Motor neuron (in vitro differentiated cells): ENCODE measurements around the gene GLI2. TPM values are rescaled to one million over a fixed set of nuclear protein-coding genes. Genes with fewer than 3 reads are reported as not detected.
A peak's percentile ranks its signal among the peaks of the same experiment; 100 is the strongest.

ENCODE experiments used
- ATAC-seq, 8 experiments: fragments of 200-7000 bp; cut with Tn5 transposase; replicated peaks in 6 of 8; 2 replicates each; pipeline ENCODE4 v1.8.0; 2021; ENCODE audit warnings: mild to moderate bottlenecking in 8 of 8, moderate library complexity in 8 of 8
- H3K27ac ChIP-seq, 2 donors: fragments of 250-450 bp; sonication (Bioruptor Pico); 2 replicates each; pipeline ENCODE4 v1.9.0; 2021; ENCODE audit warnings: antibody characterized with exemption in 2 of 2, mild to moderate bottlenecking in 2 of 2, moderate library complexity in 1 of 2
- H3K4me1 ChIP-seq, 2 donors: fragments of 250-450 bp; sonication (Bioruptor Pico); replicated peaks in 1 of 2; 2 replicates each; pipeline ENCODE4 v1.6.1; 2021; ENCODE audit warnings: antibody characterized with exemption in 2 of 2, mild to moderate bottlenecking in 2 of 2, moderate library complexity in 1 of 2
- H3K4me3 ChIP-seq, 5 donors: fragments of 250-450 bp; sonication (Bioruptor Pico); 2 replicates each; pipeline ENCODE4 v1.9.0; 2021; ENCODE audit warnings: antibody characterized with exemption in 5 of 5, mild to moderate bottlenecking in 5 of 5, moderate library complexity in 4 of 5
- WGBS, 10 experiments: fragments of 450-650 bp; shearing (Covaris generic); methylation state at CpG; one replicate each; pipeline ENCODE4 v1.0.0; 2022; 5-methylcytosine and 5-hydroxymethylcytosine counted together
- in situ Hi-C, 9 experiments: fragments of 400-800 bp; cut with MboI; loops; one replicate each; pipeline ENCODE4 v1.15.0; 2021; ENCODE audit warnings: low sequenced_read_pairs in 9 of 9, low pct_unique_long_range_greater_than_20kb in 2 of 9; ENCODE audit not compliant: unreplicated experiment in 9 of 9
- total RNA-seq, 8 experiments: library from RNA; unstranded; fragments of 300-600 nt; gene quantifications; 2 replicates each; pipeline versions ENCODE4 v1.2.3 to v1.2.4, GENCODE V29; 2022

GLI2 gene
- total RNA-seq, 8 experiments from 2014 or later, result 0.45 to 11.1 (median 2.8) TPM

DNA sequence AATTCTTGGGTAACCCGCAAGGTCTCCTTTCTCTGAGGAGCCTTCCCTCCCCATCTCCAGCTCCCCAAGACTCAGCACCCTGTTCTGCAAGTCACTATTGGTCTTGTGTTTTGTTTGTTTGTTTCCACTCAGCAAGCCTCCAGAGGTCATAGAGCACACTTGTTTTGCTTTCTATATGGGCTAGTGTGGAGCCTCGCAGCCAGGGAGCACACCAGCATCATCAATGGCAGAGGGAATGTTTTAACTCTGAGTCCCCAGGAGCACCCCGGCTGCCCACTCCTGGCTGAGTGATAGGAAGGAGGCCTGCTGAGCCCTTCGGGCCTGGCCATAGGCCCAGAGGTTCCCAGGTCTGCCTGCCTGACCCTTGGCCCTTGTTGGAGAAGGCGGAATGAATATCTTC lies 36.6 kb downstream of the GLI2 start:
- ATAC-seq, result peak in 1 of 8 experiments; percentile 3
- H3K4me1 ChIP-seq, result peaks cover 30 to 36% of the 10 kb centered on the region in 2 donors
- in situ Hi-C loops, result no loop called here
- H3K27ac ChIP-seq, result peak overlapping the region in 1 of 2 donors; percentile 73
- WGBS, 10 experiments, result 83 to 100% (median 100%) methylated on average over 1 to 2 of the region's 5 CpGs; no CpG with 5 or more reads in 5 of the 10 experiments
- H3K4me3 ChIP-seq, result no peak overlapping the region

DNA sequence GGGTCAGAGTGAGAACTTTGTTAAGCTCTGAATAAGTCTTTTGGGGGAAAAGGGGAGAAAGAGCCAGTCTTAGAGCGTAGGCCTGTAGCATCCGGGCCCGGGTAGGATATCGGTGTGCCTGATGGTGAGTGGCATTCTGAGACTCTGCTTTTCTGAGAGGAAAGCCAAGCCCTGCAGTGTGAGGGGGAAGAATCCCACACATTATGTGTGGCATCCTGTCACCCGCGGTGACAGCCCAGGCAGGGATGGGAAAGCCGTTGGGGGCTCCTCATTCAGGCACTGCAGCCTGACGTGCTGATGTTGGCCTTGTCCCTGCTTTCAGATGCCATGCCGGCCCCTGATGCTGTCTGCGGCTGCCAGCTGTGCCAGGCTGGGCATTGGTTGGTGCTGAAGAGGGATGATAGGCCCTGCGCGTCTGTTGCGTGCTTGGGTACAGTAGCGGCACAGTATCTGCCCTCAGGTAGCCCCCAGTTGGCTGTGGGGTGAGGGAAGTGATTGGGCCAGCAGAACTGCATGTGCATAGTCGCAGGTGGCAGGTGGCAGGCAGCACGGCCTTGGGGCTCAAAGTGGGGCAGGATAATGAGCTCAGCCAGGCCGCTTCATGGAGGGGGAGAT lies 37.6 kb downstream of the GLI2 start:
- Histone ChIP-seq H3K27ac (no peak overlapping the region), H3K4me3 (no peak overlapping the region), H3K4me1 (peaks cover 26 to 32% of the 10 kb centered on the region in 2 donors)
- in situ Hi-C loops, result no loop called here
- 60 to 97% (median 88%) methylated on average over 2 to 10 of the region's 17 CpGs; no CpG with 5 or more reads in 4 of the 10 experiments for WGBS, 10 experiments
- no peak for ATAC-seq

DNA sequence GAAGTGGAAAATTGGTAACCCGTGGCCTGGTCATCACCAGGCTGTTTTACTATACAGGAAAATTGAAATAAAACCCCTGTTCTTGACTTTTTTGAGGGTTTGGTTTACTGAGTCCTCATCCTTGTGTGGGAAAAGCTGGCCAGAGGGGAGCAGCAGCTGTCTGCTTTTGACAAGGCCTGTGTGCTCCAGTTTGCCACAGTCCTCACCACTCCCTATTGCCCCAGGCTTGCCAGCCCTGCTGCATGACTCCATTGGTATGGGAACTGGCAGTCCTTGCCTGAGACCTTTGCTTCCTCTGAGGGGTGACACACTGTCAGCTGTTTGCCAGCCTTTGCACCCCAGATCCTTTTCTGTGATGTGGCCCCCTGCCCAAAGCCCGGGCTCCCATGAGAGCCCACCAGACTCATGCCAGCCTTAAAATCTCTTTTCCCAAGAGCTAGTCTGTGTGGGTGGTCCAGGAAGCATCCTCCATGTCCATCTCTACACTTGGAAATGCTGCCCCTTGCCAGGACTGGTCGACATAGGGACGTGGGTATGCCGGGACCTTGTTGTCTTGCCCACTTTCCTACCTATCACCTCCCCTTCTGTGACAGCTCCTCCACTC lies 39.0 kb downstream of the GLI2 start:
- 74 to 100% (median 93%) methylated on average over 1 to 4 of the region's 5 CpGs; no CpG with 5 or more reads in 4 of the 10 experiments for WGBS, 10 experiments
- Histone ChIP-seq H3K27ac (no peak overlapping the region), H3K4me3 (no peak overlapping the region), H3K4me1 (peaks cover 28 to 32% of the 10 kb centered on the region in 2 donors)
- in situ Hi-C loops, result no loop called here
- ATAC-seq, result peak in 1 of 8 experiments; percentile 15

GRCh38 chr2:120775194-120775593 lies 39.5 kb downstream of the GLI2 start:
- peaks cover 33 to 38% of the 10 kb centered on the region in 2 donors for H3K4me1 ChIP-seq
- no peak overlapping the region for H3K4me3 ChIP-seq
- no peak overlapping the region for H3K27ac ChIP-seq
- WGBS, 10 experiments, result 86 to 100% (median 95%) methylated on average over 2 to 11 of the region's 17 CpGs; no CpG with 5 or more reads in 3 of the 10 experiments
- no peak for ATAC-seq
- in situ Hi-C loops, result no loop called here

DNA sequence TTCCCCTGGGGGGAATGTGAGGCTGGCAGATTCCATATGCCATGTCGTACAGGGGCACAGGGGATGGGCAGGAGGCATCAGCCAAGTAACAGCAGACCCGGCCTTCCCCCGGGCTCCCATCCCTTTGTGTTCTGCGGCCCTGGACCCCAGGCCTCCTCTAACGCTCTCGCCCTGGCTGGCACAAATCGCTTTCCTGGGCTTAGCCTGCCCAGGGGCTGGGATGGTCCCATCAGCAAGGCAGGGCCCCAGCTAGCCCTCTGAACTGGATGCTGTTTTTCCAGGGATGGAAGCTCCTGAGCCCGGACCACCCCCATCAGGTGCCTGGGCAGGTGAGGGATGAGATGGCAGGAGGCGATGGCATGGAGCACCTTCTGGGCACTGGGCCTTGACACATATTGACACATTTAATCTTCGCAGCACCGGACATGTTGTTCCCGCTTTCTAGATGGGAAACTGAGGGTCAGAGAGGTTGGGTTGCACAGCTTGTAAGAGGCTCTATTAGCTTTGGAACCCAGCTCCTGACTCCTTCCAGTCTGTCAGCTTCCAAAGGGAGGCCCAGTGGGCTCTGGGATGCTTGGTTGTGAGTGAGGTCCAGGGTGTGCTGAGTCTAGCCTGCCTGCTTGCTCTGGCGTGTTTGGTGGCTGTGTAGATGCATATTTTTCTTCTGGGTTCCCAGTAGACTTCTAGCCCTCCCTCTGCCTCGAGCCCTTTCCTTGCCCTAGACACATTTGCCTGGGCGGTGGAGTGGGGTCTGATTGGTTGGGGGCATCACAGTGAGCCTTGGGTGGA lies 40.3 kb downstream of the GLI2 start:
- H3K27ac ChIP-seq, result no peak overlapping the region
- no peak overlapping the region for H3K4me3 ChIP-seq
- H3K4me1 ChIP-seq, result peaks cover 31 to 40% of the 10 kb centered on the region in 2 donors
- in situ Hi-C loops, result no loop called here
- ATAC-seq, result no peak
- 79 to 98% (median 80%) methylated on average over 1 to 8 of the region's 15 CpGs; no CpG with 5 or more reads in 4 of the 10 experiments for WGBS, 10 experiments

GRCh38 chr2:120776649-120777048 lies 41.0 kb downstream of the GLI2 start:
- in situ Hi-C loops, result no loop called here
- Histone ChIP-seq H3K4me1 (peaks cover 25 to 33% of the 10 kb centered on the region in 2 donors), H3K4me3 (no peak overlapping the region), H3K27ac (no peak overlapping the region)
- 80 to 100% methylated on average over 1 to 3 of the region's 9 CpGs; no CpG with 5 or more reads in 8 of the 10 experiments for WGBS, 10 experiments
- peak in 1 of 8 experiments; percentile 1 for ATAC-seq

- Histone ChIP-seq H3K4me3 (no peak overlapping the region), H3K4me1 (peaks cover 19 to 27% of the 10 kb centered on the region in 2 donors), H3K27ac (no peak overlapping the region)
- 20 to 100% (median 96%) methylated on average over 1 to 2 of the region's 14 CpGs; no CpG with 5 or more reads in 6 of the 10 experiments for WGBS, 10 experiments
- in situ Hi-C loops, result no loop called here
- no peak for ATAC-seq
Observed at GRCh38 chr2:120777170-120777751, 41.6 kb downstream of the GLI2 start.

- ATAC-seq, result no peak
- in situ Hi-C loops, result no loop called here
- peaks cover 22 to 27% of the 10 kb centered on the region in 2 donors for H3K4me1 ChIP-seq
- 80 to 100% (median 100%) methylated on average over 1 to 2 of the region's 5 CpGs; no CpG with 5 or more reads in 7 of the 10 experiments for WGBS, 10 experiments
- H3K27ac ChIP-seq, result no peak overlapping the region
- no peak overlapping the region for H3K4me3 ChIP-seq
Observed at GRCh38 chr2:120777787-120778186, 42.1 kb downstream of the GLI2 start.

GRCh38 chr2:120778244-120778643 lies 42.6 kb downstream of the GLI2 start:
- 78 to 100% (median 84%) methylated on average over 2 to 11 of the region's 12 CpGs; no CpG with 5 or more reads in 6 of the 10 experiments for WGBS, 10 experiments
- H3K4me1 ChIP-seq, result peaks cover 27 to 29% of the 10 kb centered on the region in 2 donors
- ATAC-seq, result no peak
- in situ Hi-C loops, result no loop called here
- no peak overlapping the region for H3K27ac ChIP-seq
- H3K4me3 ChIP-seq, result no peak overlapping the region

DNA sequence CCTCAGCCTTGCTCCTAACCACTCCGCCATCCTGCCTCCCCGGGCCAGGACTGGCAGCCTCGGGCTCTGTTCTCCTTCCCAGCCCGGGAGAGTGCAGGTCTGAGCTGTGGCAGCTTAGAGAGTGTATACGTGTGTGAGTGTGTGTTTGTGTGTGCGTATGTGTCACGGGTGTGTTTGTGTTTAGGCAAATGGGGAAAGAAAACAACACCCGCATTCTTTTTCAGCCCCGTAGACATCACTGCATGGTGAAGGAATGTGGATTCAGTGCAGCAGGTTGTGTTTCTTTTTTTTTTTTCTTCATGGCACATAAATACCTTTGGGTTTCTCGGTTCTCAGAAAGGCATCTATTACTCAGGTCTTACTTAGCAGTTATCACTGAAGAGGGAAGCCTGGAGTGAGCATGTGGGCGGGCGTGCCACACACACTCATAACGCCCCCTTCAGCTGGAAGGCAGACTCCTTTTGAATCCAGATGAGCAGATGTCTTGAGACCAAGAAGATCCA lies 44.2 kb downstream of the GLI2 start:
- ATAC-seq, result peak; percentile 47 to 93 (median 65)
- Histone ChIP-seq H3K4me3 (no peak overlapping the region), H3K4me1 (peaks cover 37 to 40% of the 10 kb centered on the region in 2 donors), H3K27ac (peak overlapping the region in 1 of 2 donors; percentile 25)
- in situ Hi-C loops, result no loop called here
- 6 to 48% (median 15%) methylated on average over 2 to 8 of the region's 13 CpGs; no CpG with 5 or more reads in 6 of the 10 experiments for WGBS, 10 experiments

- H3K27ac ChIP-seq, result no peak overlapping the region
- 30 to 100% (median 36%) methylated on average over 1 to 4 of the region's 7 CpGs; no CpG with 5 or more reads in 6 of the 10 experiments for WGBS, 10 experiments
- peaks cover 37 to 40% of the 10 kb centered on the region in 2 donors for H3K4me1 ChIP-seq
- in situ Hi-C loops, result no loop called here
- H3K4me3 ChIP-seq, result no peak overlapping the region
- peak; percentile 8 to 85 (median 16) for ATAC-seq
Observed at GRCh38 chr2:120780402-120780801, 44.7 kb downstream of the GLI2 start.

GRCh38 chr2:120783371-120783791 lies 47.7 kb downstream of the GLI2 start:
- 0 to 46% (median 6%) methylated on average over 1 to 9 of the region's 9 CpGs; no CpG with 5 or more reads in 1 of the 10 experiments for WGBS, 10 experiments
- peak in 5 of 8 experiments; percentile 84 to 88 (median 87) for ATAC-seq

More at GRCh38 chr2:120783371-120783791, 47.7 kb downstream of the GLI2 start:
- Histone ChIP-seq H3K27ac (peak overlapping the region; percentile 55), H3K4me3 (no peak overlapping the region), H3K4me1 (peaks cover 28 to 34% of the 10 kb centered on the region in 2 donors)
- in situ Hi-C loops, result no loop called here
